HCEC 1CT (cell line): ENCODE results near the gene FANK1.
A peak's percentile ranks its signal among the peaks of the same experiment; 100 is the strongest.
"Not testable (repeated sequence)": the region's sequence is repeated elsewhere in the genome, so short reads cannot be mapped to it uniquely, and the experiment has no call there.

Experiments used
- DNase-seq: peaks from one replicate; pipeline ENCODE4 v3.0.0-alpha.2; 2017

FANK1 gene

DNA sequence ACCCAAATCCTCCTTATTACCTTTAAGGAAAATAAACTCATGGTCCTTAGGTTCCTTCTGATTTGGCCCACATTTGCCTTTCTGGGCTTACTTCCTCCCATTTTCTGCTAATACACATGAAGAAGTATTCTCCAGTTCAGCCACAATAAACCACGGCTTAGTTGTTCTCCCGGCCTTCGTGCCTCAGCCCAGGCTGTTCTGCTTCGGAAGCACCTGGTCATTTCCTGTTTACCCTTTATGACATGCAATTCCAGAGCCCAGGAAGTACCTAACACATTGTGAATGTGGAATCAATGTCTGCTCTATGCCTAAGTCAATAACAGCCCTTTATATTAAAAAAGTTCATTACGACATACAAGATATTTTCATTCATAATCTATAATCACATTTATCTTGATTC lies 4.0 kb upstream of the FANK1 start:
- DNase-seq: not testable (repeated sequence)

DNA sequence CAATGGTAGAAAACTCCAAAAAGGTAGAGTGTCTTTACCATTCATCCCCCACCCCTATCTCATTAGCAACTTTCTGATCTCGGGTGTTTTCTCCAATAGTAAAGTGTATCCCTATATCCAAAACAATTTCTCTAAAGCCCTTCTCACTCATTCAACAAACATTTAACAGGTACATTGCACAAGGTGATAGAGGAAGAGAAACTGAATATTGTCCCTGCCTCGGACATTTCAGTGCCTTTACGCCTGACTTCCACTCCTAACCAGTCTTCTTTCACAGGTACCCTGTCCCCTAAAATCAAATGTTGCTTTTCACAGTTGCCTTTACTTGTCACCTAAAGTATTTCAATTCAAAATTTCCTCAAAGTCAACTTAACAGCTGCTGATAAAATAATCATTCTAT lies 2.2 kb upstream of the FANK1 start:
- not testable (repeated sequence) for DNase-seq

DNA sequence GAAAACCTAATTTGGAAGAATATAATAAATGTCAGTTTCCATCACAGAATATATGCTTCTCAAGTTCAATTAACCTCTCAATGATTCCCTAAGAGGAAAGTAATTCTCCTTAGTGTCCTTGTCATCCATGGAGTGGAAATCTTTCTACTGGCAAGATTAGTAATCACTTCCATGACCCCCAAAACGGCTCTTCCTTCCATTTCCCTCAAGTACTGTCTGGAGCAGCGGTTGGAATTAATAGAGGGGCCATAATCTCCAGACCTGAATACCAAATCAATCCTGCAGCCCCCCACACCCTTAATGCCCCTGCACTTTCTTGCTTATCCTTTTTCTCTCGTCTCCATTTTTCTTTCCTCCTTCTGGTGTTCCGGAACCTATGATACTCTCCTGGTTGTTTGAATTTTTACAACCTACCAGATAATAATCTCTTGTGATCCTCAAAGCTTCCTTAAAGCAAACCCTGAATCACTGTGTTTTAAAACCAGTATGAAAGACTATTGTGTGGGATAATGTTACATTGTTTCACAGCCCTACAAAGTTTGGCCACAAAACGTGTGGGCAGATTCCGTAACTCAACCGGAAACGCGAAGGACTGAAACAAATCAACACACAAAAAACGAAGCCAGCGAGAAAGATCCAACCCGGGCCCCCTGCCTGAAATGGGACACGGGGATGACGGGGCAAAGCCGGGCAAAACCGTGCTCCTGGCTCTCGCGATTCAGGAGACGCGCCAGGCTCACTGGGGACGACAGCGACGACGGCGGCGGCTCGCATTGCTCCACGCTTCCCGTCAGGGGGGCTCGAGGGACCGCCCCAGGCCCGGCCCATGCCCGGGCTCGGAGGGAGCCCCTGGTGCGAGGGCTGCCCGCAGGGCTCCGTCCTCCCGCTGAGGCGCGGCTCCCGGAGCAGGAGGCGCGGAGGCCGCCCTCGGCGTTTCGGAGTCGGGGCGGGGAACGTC lies 955 bp upstream of the FANK1 start:
- DNase-seq: peak; percentile 38

DNA sequence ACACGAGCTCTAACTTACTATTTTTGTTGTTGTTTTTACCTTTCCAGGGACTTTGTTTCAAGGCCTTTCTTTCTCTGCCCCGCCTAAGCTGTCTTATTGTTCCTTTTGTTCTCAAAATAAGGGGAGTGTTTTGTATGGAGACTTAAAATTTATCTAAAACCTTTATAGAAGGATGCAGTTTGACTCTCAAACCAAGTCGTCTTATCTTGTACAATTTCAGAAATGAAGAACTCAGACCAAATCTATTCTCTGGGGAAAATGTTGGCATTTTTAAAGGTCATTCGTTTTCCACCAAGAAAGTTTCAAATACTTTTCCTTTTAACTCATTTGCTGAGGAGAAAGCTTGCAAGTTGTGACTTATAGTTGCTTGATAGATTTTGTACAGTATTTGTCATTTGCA lies 953 bp downstream of the FANK1 start:
- DNase-seq: not testable (repeated sequence)

DNA sequence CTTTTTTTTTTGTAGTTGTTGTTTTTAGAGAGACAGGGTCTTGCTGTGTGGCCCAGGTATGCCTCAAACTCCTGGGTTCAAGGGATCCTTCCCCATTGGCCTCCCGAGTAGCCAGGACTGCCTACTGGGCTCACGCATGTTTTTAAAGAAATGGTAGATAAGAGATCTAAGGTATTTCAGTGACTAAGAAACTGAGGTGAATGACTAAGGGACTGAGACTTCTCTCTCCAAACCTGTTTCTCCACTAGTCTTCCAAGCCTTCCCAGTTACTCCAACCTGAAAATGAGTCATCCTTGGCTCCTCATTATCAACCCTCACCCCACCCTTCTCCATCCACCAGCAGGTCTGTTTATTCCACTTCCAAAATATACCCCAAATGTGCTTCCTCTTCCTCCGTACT lies 4.6 kb downstream of the FANK1 start:
- DNase-seq: not testable (repeated sequence)

DNA sequence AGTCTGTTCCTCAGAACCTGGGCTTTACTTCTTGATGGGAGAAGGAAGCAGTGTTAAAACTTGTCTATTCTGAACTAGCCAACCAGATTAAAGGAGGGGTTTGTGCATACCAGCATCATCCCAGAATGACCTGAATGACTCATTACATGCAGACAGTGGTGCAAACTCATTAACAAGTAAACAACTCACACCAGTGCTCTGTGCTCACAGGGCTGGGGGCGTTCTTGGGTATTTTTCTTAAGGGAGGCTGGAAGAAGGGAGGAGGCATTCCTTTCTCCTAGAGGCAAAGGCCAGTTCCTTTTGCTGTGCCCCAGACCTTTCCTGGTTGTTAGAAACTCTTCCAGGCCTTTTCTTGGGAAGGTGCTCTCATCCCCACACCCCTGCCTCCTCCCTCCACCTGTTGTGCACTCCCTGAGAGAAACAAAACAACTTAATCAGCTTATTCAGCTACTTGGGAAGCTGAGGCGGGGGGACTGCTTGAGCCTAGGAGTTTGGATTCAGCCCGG lies 6.8 kb downstream of the FANK1 start:
- DNase-seq: not testable (repeated sequence)

DNA sequence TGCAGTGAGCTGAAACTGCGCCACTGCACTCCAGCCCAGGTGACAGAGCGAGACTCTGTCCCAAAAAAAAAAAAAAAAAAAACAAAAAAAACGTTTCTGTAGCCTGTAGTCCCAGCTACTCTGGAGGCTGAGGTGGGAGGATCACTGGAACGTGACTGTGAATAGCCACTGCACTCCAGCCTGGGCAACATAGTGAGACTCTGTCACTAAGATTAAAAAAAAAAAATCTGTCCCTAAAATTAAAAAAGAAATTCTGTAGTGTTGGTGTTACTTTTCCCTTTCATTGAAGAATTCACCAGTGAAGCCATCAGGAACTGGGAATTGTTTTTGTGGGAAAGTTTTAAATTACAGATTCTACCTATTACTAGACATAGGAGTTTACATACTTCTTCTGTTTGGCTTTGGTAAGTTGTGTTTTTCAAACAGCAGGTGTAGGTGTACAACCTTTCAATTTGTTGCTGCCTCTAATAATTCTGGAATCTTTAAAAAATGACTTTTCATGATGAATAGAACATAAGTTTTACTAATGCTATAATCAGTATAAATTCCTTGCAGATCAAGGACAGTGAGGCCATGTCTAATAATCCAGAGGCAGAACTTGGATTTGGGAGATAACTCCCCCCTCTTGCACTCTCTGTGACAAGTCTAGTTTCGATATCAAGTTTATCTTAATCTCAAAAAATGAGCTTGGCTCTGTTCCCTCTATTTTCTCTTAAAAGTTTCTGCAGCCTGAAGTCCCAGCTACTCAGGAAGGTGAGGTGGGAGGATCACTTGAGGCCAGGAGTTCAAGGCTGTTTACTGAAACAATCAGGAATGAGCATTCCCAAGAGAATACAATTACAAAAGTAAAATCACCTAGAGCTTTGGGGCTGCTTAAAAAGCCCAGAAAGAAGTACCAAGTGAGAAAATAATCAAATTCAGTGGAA lies 9.0 kb downstream of the FANK1 start:
- DNase-seq: not testable (repeated sequence)

DNA sequence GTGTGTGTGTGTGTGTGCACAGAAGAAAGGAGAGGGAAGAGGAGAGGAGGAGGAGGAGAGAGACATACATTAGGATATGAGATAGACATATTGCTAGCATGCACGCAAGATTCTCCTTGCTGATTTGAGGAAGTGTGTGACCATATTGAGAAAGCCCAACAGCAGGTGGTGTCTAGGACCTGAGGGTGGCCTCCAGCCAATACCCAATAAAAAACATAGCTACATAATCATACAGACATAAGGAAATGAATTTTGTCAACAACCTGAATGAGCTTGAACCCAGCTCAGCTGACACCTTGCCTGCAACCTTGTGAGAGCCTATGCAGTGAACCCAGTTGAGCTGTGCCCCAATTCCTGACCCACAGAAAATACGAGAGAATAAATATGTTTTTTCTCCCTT lies 11.2 kb downstream of the FANK1 start:
- not testable (repeated sequence) for DNase-seq

DNA sequence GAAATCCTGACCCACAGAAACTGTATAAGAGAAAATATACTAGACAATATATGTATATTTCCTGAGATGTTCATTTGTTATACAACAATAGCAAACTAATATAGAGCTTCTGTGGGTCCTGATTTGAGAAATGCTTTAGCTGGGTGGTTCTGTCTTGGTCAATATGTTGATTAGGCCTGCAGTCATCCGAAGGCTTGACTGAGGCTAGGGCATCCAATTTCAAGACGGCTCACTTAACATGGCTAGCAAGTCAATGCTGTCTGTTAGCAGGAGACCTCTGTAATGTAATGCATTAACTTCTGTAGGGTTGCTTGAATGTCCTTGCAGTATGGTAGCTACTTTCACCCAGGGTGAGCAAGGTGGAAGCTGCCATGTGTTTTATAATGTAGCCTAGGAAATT lies 12.4 kb downstream of the FANK1 start:
- not testable (repeated sequence) for DNase-seq

DNA sequence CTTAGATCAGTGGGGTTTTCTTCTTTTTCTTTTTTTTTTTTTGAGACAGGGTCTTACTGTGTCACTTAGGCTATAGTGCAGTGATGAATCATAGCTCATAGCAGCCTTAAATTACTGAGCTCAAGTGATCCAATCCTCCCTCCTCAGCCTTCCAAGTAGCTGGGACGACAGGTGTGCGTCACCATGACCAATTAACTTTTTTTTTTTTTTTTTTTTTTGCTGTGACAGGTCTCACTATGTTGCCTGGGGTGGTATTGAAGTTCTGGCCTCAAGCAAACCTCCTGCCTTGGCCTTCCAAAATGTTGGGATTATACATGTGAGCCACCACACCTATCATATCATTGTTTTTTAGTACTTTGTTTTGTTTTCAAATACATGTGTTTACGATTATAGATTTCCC lies 13.1 kb downstream of the FANK1 start:
- not testable (repeated sequence) for DNase-seq

DNA sequence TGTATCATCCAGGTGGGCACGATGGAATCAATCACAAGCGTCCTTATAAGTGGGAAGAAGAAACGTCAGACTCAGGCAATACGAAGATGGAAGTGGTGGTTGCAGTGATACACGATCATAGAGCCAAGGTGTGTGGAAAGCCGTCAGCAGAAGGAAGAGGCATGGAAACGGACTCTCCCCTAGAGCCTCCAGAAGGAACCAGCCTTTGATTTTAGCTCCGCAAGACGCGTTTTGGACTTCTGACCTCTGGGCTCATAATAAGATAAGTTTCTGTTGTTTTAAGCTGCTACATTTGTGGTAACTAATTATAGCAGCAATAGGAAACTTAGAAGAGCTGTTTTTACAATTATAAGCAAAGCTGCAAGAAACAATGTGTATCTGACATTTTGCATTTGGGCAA lies 14.8 kb downstream of the FANK1 start:
- DNase-seq: no peak

DNA sequence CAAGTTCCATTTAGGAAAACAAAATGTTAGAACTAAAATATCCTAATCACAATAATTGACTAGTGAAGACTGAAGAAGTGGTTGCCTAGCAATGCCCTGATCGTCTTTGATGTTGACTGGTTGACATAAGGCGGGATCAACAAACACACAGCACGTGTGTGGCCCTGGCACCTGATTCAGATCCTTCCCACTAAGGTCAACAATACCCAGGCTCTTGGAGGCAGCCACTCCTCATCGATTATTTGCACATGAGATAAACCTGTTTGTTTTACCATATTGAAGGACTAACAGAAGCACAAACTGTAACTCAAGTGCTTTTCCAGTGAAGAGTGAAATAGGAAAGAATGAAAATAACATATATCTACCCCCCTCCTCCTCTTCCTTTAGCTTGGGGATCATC lies 15.6 kb downstream of the FANK1 start:
- DNase-seq: no peak

DNA sequence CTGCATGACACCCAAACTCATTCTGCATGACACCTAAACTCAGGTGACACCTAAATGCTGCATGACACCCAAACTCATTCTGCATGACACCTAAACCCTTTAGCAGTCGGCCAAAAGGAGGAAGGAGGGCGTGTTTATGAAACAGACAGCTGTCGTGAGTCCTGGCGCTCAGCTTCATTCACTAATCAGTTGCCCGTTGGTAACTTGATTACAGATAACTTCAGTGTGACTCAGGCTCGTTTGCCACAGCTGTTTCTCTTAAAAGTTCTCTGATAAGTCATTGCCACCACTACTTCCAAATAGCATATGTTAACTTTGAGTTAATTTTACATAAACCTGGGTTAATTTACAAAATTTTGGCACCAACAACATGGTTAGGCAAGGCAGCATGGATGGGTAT lies 16.9 kb downstream of the FANK1 start:
- not testable (repeated sequence) for DNase-seq

DNA sequence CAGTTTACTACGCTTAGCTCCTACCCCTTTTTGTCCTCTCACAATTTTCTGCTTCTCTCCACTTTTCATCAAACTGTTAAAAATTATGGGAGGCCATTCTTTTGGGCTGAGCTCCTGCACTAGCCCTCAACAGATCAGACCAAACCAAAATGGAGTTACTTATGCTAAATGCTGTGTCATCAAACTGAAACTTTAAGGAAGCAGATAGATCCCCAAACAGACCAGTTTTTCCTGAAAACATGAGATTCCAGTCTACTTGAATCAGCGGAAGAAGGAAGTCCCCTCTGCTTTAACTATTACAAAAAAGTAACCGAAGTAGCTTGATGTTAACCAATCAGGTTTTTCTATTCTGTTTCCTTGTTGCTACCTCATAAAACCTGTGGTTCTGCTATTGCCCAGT lies 20.6 kb downstream of the FANK1 start:
- no peak for DNase-seq

DNA sequence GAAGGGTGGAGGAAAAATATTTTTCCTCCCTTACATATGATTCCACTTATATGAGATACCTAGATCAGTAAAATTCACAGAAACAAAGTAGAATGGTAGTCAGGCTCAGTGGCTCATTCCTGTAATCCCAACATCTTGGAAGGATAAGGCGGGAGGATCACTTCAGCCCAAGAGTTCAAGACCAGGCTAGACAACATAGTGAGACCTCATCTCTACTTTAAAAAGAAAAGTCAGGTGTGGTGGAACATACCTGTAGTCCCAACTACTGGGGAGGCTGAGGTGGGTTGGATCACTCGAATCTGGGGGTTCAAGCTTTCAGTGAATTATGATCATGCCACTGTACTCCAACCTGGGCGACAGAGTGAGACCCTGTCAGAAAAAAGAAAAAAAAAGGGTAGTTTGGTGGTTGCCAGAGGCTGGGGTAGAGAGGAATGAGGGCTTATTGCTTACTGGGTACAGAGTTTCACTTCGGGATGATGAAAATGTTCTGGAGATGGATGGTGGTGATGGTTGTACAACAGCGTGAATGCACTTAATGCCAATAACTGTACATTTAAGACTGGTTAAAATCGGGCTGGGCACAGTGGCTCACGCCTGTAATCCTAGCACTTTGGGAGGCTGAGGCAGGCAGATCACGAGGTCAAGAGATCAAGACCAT lies 21.5 kb downstream of the FANK1 start:
- DNase-seq: not testable (repeated sequence)

DNA sequence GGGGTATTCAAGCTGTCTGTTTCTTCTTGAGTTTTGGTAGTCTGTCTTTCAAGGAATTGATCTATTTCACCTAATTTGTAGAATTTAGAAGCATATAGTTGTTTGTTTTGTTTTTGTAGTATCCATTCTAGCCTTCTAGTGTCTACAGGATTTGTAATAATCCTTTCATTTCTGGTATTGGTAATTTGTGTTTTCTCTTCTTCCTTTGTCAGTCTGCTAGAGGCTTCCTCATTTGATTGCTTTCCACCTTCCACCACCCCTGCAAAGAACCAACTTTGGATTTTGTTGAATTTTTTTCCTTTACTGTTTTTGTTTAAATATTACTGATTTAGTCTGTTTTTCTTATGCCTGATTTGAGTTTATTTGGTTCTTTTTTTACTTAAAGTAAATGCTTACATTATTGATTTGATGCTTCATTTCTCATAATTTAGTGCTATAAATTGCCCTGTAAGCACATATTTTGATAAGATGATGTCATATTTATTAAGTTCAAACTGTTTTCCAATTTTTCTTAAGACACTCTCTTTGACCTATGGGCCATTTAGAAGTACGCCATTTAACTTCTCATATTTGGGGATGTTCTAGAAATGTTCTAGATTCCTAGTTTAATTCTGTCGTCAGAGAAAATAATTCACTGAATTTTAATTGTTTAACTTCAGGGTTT lies 25.4 kb downstream of the FANK1 start:
- DNase-seq: not testable (repeated sequence)

DNA sequence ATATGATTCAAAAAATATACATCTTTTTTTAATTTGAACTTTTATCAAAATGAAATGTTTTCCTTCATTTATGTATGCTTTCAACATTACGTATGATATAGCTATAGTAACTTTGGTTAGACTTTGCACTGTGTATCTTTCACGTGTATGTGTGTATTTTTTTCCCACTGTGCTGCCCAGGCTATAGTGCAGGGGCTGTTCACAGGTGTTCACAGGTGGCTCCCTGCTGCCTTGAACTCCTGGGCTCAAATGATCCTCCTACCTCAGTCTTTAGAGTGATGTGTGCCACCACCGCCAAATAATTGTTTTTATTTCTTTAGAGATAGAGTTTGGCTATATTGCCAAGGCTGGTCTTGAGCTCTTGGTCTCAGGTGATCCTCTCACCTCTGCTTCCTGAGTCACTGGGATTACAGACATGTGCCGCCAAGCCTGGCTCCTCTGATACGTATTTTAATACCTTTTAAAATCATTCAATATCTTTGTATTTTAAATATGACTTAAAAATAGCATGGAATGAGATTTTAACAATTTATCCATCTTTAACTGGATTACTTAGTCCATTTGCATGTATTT lies 29.0 kb downstream of the FANK1 start:
- DNase-seq: no peak

DNA sequence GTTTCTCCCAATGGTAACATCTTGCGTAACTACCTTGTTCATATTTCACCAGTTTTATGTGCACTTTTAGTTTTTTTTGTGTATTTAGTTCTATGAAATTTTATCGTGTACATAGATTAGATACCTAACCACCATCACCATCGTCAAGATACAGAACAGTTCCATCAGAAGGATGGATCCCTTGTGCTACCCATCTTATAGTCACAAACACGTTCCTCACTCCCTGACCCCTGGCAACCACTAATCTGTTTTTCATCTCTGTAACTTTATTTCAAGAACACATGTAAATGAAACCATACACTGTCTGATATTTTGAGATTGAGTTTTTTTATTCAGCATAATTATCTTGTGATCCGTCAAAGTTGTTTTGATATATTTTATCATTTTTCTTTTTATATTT lies 29.9 kb downstream of the FANK1 start:
- DNase-seq: no peak

DNA sequence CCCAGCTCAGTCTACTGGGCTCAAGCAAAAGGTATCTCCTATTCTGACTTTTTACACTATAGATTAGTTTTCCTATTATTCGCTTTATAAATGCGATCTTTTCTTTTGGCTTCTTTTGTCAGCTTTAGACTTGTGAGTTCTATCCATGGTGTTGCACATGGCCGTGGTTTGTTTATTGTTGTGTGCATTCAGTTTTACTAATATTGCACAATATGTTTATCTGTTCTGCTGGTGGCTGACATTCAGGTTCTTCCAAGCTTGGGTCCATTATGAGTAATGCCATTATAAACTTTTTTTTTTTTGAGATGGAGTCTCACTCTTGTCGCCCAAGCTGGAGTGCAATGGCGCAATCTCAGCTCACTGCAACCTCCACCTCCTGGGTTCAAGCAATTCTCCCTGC lies 30.9 kb downstream of the FANK1 start:
- not testable (repeated sequence) for DNase-seq

DNA sequence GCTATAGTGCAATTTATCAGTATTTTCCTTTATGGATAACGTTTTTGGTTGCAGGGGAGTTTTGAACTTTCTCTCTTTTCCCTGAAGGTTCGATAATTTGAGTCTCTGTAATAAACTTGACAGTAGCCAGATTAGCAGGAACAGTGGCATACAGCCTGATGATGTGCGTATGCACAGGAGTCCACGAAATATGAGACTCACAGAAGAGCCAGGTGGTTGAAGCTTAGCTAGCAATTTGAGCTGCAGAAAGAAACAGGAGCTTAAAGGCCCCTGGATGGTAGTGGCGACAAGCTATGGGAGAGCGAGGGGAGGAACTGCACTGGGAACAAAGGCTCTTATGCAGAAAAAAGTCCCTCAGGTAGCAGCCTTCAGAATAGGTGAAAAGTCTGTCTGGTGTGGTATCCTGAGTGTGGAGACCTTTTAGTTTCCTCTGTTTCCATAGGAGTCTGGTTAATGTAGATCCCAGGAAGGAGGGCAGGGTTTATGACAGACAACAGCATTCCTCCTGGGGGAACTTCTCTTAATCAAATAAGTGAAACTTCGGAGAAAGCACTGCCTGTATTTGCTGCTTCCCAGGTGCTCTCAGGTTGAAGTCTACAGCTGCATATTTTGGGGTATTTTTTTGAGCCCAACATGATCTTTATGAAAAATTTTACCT lies 32.7 kb downstream of the FANK1 start:
- DNase-seq: no peak

DNA sequence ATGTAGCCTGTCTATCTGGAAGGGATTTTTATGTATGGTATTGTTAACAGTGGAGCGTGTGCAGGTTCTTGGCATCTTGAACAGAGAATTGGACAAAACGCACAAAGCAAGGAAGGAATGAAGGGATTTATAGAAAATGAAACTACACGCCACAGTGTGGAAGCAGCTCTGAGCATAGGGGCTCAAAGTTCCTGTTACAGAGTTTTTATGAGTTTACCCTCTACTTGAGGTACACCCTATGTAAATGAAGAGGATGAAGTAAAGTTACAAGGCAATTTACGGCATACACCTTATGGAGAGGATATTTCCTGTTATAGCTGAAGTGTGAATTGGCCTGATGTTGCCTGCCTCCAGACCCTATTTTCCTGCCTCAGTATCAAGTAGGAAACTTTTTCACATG lies 33.3 kb downstream of the FANK1 start:
- DNase-seq: no peak
